Measurements from ENCODE around the gene RIPOR1.

Gene RIPOR1

DNA sequence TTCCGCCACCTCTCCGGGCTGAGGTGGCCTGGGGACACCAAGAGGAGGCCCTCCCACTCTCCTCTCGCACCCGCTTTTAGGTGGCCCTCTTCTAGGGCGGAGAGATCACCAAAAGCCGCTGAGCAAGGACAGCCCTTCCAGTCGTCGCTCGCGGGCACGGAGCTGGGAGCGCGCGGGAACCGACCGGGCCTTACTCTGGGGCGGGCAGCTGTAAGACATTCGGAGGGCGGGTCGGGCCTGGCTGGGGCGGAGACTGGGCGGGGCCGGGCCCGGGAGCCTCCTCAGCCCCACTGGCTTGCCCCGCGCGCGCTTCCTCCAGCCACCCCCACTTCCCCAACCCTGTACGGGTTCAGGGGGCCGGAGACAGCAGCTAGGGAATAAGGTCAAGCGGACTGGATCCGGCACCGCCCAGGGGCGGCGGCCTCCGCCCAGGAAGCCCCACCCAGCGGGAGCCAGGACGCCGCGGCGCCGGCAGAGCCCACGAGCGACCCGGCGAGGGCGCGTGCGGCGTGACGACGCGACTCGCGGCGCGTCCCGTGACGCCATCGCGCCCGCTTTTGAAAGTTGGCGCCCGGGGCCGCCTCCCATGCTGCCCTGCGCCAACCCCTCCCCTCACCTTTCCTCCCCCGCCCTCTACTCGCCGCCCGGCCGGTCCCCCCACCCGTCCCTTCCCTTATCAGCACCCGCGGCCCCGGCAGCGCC is 33.3 kb downstream of the RIPOR1 start:
- FAIRE-seq, result no peak

DNA sequence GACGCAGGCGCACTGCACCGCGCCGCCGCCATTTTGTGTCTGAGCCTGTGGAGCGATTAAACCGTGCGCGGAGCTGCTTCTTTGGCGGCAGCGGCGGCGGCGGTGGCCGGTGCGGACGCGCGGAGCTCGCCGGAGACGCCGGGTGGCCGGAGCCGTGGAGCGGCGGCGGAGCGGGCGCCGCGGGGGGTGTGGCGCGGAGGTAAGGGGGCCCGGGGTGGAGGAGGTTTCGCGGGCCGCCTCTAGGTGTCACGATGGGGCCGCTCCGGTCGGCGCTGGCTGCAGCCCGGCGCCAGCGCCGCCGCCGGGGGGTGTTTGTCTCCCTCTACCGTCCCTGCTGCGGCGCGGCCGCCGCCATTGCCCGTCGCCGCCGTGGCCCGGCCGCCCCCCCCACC is 33.9 kb downstream of the RIPOR1 start, which contains the start of gene CTCF:
TSS of gene CTCF (plus strand) at position 1 of the 392 bp plus-strand sequence. CDS start 48,307 bp downstream, outside the sequence.
- FAIRE-seq, result no peak

DNA sequence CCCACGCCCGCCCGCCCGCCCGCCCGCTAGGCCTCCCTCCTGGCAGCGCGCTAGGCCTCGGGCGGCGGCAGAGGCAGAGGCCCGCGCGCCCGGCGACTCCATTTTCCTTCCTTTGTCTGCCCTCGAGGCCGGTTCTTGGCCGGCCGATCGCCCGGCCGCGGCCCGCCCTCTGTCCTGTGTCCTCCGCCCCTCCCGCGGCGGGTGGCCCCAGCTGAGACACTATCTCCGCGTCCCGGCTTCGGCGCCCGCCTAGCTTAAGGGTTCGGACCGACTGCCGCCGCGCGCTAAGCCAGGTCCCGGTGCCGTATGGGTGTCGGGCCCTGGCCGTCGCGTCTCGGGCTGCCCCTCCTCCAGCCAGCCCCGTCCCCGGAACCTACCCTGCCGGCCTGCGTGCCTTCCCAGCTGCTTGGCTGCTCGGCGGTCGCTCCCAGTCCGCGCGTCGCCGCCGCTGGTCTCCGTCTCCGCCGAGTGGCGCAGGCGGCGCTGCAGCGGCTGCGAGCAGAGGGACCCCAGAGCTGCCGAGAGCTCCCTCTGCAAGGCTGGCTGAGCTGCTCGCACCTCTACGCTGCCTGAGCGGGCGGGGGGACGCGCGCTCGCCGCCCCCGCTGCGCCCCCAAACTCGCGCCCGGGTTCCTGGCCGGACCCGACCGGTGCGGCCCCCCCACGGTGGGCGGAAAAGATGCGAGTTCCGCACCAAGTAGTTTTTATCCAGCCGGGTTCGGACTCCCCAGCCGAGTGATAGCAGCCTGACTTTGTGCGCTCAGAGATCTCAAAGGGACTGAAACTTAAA is 34.5 kb downstream of the RIPOR1 start:
- no peak for FAIRE-seq

DNA sequence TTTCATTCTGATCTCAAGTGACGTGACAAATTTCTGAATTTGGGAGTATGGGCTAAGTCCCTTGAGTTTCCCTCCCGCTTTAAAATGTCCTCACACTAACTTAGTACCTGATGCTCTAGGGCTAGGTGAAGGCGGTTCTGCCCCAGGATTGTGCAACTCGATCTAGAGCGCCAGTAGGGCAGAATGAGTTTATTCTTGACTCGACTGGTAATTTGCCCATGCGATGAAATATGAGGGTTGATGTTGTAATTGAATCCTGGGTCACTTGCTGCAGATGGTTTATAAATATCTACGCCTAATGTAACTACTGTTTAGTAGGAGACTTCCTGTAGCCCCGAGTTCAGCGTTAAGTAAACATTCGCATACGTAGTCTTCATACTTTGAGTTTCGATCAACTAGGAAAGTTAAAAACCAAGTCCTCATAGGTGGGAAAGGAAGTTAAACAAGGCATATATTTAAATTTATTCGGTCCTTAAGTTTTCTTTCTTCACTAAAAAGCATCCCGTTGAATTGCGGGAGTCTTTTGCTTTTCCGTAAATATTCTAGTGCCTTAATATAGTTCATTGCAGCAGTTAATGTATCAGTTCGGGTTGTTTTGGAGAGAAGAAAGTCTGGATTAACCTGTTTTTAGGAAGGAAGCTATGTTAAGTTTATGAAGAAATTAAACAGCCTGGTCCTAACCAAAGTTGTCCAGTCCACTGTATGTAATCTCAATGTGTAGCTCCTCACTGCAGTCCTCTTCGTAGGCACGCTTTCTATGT is 35.3 kb downstream of the RIPOR1 start:
- no peak for FAIRE-seq

DNA sequence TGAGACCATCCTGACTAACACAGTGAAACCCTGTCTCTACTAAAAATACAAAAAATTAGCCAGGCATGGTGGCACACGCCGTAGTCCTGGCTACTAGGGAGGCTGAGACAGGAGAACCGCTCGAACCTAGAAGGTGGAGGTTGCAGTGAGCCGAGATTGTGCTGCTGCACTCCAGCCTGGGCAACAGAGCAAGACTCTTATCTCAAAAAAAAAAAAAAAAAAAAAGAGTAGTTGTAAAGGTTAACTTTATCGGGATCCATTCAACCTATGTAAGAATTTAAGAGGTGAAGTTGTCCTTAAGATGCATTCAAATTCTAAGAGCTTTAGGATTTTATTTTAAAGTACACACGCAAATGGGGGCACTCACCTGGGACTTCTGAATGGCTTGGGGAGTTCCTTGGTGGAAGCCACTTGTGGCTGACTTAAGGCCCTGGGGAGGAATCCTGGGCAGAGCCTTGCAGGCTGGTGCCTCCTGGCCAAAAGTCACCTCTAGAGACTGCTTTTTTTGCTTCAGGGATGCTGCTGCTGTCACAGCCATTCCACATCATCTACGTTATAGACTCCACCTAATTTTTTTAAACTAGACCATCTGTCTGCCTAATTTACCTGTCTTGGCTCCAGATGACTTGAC is 37.0 kb downstream of the RIPOR1 start:
- FAIRE-seq, result no peak

DNA sequence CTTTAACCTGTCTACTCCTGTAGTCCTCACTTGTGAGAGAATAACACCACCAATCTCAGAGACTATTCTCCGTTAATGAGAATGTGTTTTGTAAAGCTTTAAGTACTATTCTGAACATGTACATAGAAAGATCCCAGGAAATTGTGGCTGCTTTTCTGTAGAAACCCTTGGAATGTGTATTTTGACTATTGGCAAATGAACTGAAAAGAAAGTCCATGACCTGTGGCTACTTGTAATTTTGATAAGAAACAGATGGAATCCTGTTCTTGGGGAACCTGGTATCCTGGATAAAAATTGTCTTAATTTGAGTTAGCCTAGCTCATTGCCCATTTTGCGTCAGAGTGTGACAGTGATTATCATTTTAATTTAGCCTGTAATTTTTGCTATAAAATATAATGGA is 42.8 kb downstream of the RIPOR1 start:
- FAIRE-seq, result no peak

DNA sequence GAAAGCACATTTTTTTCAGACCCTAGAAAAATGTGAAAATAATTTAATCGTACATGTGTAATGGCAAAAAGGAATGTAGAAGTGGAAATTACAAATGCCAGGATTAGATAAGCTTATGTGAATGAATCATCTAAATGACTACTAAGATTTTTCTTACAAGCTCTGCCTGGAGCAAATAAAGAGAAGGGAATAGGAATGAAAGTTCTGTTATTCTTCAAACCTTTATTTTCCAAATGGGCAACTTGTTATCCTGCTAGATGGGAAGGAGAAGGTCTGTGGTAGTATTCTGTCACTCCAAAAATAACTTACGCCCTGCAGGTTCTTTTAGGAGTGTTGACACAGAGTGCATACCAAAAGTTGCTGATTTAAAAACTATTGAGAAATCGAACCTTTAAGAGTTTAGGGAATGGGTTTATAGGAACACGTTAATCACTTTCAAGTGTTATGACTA is 43.4 kb downstream of the RIPOR1 start:
- FAIRE-seq, result no peak

DNA sequence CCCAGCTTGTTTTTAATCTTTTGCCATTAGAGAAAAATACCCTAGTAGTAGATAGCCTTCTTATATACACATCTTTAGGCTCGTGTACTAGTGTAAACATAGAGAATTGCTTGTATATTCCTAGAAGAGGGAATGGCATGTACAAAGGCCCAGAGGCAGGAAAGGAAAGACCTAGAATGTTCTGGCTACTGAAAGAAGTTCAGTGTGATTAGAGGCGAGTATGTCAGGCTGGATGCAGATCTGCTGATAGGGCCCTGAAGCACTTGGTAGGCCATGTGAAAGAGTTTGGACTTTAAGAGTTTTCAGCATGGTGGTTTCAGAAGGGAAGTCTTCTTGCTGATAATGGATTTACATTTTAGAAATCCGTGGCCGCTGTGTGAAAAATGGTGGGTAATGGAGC is 51.1 kb downstream of the RIPOR1 start:
- no peak for FAIRE-seq

DNA sequence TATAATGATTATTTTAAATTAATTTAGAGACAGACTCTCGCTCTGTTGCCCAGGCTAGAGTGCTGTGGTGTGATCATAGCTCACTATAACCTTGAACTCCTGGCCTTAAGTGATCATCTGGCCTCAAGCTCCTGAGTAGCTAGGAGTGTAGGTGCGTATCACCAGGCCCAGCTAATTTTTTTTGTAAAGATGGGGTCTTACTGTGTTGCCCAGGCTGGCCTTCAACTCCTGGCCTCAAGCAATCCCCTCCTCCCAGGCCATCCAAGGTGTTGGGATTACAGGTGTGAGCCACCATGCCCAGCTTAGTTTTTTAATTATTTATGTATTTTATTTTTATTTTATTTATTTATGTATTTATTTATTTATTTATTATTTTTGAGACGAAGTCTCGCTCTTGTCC is 51.6 kb downstream of the RIPOR1 start:
- no peak for FAIRE-seq

DNA sequence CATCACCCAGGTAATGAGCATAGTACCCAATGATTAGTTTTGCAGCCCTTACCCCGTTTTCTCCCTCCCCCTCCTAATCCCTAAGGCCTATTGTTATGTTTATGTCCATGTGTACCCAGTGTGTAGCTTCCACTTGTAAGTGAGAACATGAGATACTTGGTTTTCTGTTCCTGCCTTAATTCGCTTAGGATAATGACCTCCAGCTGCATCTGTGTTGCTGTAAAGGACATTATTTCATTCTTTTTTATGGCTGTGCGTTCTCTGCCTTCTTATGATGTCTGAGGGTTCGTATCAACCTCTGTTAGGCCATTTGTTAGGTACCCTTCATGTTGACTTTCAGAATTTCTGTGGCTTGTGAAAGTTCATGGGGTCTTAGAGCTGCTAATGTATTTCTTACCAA is 64.7 kb downstream of the RIPOR1 start:
- FAIRE-seq, result no peak

DNA sequence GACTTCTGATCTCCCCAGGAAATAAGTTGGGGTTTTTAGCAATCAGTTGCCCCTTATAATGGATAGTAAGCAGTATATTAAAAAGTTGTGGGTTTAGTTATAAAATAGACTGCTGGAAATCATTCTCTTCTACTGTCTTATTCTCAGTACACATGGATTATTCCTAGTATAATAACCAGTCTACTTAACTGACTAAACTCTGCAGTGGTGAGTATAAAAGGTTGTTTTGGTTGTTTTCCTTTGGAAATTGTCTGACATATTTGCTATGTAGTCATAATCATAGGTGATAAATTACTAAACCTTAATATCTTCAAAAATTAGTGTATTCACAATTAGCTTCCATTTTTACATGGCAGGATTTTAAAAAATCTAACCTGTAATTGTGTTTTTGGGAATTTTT is 65.1 kb downstream of the RIPOR1 start:
- no peak for FAIRE-seq

DNA sequence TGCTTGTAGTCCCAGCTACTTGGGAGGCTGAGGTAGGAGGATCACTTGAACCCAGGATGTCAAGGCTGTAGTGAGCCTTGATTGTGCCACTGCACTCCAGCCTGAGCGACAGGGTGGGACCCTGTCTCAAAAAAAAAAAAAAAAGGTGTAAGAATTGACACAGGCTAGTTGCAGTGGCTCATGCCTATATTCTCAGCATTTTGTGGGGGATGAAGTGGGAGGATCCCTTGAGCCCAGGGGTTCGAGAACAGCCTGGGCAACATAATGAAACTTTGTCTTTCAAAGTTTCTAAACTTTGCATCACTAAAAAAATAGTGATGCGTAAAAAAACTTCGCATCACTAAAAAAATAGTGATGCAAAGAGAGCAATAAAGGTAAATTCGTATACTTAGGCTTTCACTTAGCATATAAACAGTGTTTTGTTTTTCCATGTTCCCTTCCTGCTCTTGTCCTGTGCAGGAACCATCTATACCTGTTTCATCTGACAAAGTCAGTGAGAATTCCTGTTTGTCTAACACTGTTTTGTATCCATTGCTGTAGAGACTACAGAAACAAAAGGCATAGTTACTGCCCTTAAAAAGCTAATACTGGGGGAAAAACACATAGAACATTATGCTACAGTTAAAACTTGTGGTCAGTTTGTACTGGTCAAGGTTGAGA is 65.8 kb downstream of the RIPOR1 start:
- FAIRE-seq, result no peak

DNA sequence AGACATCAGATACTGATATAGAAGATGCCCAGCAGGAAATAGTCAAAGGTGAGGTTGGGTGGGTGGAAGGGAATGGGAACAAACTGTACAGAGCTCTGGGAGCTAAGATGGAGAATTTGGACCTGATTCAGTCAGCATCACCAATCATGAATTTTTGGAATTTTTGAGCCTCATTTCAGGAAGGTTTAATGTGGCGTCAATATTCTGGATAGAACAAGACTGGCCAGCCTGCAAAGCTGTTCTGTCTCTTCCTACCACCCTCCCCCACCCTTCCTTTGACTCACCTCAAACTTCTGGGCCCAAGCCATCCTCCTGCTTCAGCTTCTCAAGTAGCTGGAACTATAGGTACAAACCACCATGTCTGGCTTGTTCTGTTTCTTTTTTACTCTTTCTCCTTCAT is 66.3 kb downstream of the RIPOR1 start:
- FAIRE-seq, result no peak

All from TTC549 (cell line).